ENCODE data around the gene STRN. TPM values are rescaled to one million over a fixed set of nuclear protein-coding genes. Genes with fewer than 3 reads are reported as not detected.

The STRN gene
- total and polyA plus RNA-seq, 4 donors: 3.7 to 35.9 (median 15.7) TPM

DNA sequence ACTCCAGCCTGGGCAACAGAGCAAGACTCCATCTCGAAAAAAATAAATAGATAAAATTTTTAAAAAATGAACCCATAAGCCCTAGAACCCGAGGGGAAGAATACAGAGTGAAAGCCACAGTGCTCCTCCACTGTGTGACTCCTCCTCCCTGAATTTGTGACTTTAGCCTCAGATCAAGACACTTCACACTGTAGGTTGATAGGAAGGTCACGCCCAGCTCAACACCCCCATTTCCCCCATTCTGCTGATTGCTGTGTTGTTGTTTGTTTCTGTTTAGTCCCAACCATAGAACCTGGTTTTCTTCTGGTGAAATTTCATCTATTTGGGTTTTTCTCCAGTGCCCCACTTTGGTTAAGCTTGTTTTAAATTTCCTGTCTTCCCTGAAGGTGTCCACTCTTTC is 167.6 kb downstream of the STRN start:
- ATAC-seq (ENCODE audit: insufficient read depth, low FRiP score): no peak
- DNase-seq: no peak
- Histone ChIP-seq H3K36me3 (ENCODE audit: control insufficient read depth in 4 of 4, insufficient read depth in 4 of 4, low read length in 4 of 4) (no peaks in the 10 kb centered on the region), H3K27ac (ENCODE audit: low read depth in 1 of 2, low read length in 1 of 2) (no peak overlapping the region), H3K9ac (ENCODE audit: insufficient read depth in 1 of 2, low read length in 2 of 2) (no peak overlapping the region), H3K27me3 (ENCODE audit: control insufficient read depth in 3 of 3, insufficient read depth in 3 of 3, low read length in 2 of 3) (peaks cover 0 to 4% (median 0%) of the 10 kb centered on the region in 3 donors), H3K4me1 (ENCODE audit: control insufficient read depth in 5 of 5, insufficient read depth in 5 of 5, low read length in 5 of 5) (no peaks in the 10 kb centered on the region), H3K9me3 (ENCODE audit: control insufficient read depth in 4 of 4, insufficient read depth in 3 of 4, low read length in 3 of 4) (no peaks in the 10 kb centered on the region), H3K4me3 (no peak overlapping the region)
- TF ChIP-seq, protein P1, sequence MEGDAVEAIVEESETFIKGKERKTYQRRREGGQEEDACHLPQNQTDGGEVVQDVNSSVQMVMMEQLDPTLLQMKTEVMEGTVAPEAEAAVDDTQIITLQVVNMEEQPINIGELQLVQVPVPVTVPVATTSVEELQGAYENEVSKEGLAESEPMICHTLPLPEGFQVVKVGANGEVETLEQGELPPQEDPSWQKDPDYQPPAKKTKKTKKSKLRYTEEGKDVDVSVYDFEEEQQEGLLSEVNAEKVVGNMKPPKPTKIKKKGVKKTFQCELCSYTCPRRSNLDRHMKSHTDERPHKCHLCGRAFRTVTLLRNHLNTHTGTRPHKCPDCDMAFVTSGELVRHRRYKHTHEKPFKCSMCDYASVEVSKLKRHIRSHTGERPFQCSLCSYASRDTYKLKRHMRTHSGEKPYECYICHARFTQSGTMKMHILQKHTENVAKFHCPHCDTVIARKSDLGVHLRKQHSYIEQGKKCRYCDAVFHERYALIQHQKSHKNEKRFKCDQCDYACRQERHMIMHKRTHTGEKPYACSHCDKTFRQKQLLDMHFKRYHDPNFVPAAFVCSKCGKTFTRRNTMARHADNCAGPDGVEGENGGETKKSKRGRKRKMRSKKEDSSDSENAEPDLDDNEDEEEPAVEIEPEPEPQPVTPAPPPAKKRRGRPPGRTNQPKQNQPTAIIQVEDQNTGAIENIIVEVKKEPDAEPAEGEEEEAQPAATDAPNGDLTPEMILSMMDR (IDR thresholded peaks at IDR 0.05; ENCODE audit: control extremely low read depth, extremely low read depth): no peak
- 76 to 92% methylated on average over 3 of the region's 3 CpGs for WGBS, 2 donors

DNA sequence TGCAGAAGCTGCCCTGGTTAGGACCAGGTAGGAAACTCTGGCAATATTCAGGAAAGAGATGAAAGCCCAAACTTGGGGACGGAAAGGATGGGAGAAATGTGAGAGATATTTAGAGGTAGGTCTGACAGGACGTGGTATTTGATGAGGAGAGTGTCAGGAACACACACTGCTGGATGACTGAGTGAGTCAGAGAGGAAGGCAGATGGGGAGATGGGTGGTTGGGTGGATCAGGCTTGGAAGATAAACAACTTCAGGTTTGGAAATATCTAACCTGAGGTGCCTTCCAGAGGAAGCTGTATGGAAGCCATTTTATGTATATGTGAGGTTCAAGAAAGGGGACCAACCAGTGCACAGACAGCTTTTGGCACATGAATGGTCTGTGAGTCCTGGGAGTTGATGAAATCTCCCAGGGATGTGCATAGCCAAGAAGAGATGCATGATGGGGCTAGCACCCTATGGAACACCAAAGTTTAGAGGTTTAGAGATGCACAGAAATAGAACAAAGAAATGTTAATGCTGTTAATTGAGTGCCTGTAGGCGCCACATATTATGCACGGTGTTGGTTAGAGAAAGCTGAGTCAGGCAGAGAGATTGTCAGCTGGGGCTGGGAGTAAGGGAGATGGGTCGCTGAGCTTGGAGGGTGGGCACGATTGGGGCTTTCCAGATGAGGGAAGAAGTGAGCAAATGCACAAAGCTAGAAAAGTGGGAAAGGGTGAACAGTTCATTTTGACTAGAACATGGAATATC is 168.8 kb downstream of the STRN start:
- Histone ChIP-seq H3K27ac (ENCODE audit: low read depth in 1 of 2, low read length in 1 of 2) (no peak overlapping the region), H3K4me1 (ENCODE audit: control insufficient read depth in 5 of 5, insufficient read depth in 5 of 5, low read length in 5 of 5) (no peaks in the 10 kb centered on the region), H3K4me3 (no peak overlapping the region), H3K36me3 (ENCODE audit: control insufficient read depth in 4 of 4, insufficient read depth in 4 of 4, low read length in 4 of 4) (no peaks in the 10 kb centered on the region), H3K27me3 (ENCODE audit: control insufficient read depth in 3 of 3, insufficient read depth in 3 of 3, low read length in 2 of 3) (peaks cover 0 to 4% (median 0%) of the 10 kb centered on the region in 3 donors), H3K9me3 (ENCODE audit: control insufficient read depth in 4 of 4, insufficient read depth in 3 of 4, low read length in 3 of 4) (no peaks in the 10 kb centered on the region), H3K9ac (ENCODE audit: insufficient read depth in 1 of 2, low read length in 2 of 2) (no peak overlapping the region)
- 56 to 81% methylated on average over 6 of the region's 6 CpGs for WGBS, 2 donors
- DNase-seq (no peak), ATAC-seq (ENCODE audit: insufficient read depth, low FRiP score) (no peak)
- TF ChIP-seq, protein P1 (IDR thresholded peaks at IDR 0.05; ENCODE audit: control extremely low read depth, extremely low read depth): no peak

Small RNA genes within 50 kb of the gene (small RNA-seq; reads per million reads assigned to genes)
- not detected for gene RNU6-577P (ENCODE audit: low replicate concordance)

Other genes with a start within 250 kb of the STRN start
- 10 to 100 TPM; 25.1 to 54.9 TPM for gene HEATR5B, start 117.8 kb upstream of the STRN start, total RNA-seq
- gene HEATR5B, start 117.8 kb upstream of the STRN start, polyA plus RNA-seq: 1 to 10 TPM; 6.5 to 7.1 TPM
- 1 to 10 TPM; 7.7 to 7.8 TPM for gene GPATCH11, start 118.0 kb upstream of the STRN start, total RNA-seq
- 1 to 10 TPM; 2.9 to 5.3 TPM for gene GPATCH11, start 118.0 kb upstream of the STRN start, polyA plus RNA-seq
- gene EIF2AK2, start 190.4 kb upstream of the STRN start, total RNA-seq: 10 to 100 TPM; 30.2 to 40.1 TPM
- 1 to 10 TPM; 7.5 to 9.5 TPM for gene EIF2AK2, start 190.4 kb upstream of the STRN start, polyA plus RNA-seq
- not detected for gene SULT6B1, start 222.1 kb upstream of the STRN start, total RNA-seq
- gene SULT6B1, start 222.1 kb upstream of the STRN start, polyA plus RNA-seq: not detected
- 10 to 100 TPM; 28.9 to 30.3 TPM for gene CEBPZOS, start 230.0 kb upstream of the STRN start, total RNA-seq
- 10 to 100 TPM; 19.5 to 59.4 TPM for gene CEBPZOS, start 230.0 kb upstream of the STRN start, polyA plus RNA-seq

All from lung (tissue), 13 donors.